Activated CD4-positive, alpha-beta T cell treated with anti-CD3 and anti-CD28 coated beads for 24 hours (primary cell): Measurements from ENCODE around the gene PLD1.
"Not testable (repeated sequence)": the region's sequence is repeated elsewhere in the genome, so short reads cannot be mapped to it uniquely, and the experiment has no call there.

ENCODE experiments used
- DNase-seq, 2 donors: peaks; one replicate each; pipeline ENCODE4 v3.0.0-alpha.2; 2020; ENCODE audit warnings: low read depth in 2 of 2

Gene PLD1

DNA sequence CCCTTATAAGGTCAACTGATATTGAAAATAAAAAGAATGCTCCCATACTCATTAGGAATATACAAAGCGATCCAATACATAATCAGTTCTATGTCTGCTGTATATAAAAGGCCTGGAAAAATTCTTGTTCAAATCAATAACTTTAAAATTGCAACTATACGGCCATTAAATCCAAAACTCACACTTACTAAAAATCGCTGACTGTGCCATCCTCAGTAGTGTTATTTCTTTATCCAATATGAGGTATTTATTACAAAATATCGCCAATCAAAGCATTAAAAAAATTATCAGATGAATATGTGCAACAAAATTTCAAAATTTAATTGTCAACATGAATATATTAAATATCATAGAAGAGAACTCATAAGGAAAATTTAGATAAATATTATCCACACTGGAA, 146.5 kb downstream of the PLD1 start:
- DNase-seq = no peak

DNA sequence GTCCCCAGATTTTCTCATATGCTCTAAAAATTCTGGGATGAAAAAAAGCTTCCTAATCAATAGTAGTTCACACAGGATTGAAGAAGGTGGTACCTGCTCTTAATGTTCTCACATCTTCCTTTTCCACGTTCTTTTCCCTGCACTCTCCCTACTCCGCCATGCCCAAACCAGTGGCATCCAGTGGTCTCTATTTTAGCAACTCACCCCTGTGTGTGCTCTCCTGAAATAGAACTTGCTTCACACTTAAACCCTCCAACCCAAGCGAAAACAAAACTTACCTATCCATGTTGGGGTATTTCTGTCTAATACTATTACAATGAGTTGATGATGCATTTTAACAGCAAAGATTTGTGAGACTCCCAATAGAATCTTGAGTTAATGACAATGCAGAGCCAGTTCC, 148.8 kb downstream of the PLD1 start:
- DNase-seq = no peak

DNA sequence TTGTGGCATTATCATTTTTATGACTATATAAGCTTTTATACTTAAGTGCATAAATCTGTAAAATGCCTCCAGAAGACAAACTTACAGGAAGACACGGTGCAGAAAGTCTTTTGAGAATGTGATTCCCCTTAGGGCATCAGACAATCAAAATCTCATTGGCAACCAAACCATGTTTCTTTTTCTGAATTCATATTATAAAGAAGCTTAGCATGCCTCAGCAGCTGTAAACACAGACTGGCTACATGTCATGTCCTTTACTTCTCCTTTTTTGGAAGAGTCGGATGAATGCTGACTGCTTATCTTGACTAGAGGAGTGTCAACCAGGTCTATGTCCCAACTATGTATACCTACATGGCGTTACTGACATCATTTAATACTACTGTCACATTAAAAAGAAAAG, 150.1 kb downstream of the PLD1 start:
- no peak for DNase-seq

DNA sequence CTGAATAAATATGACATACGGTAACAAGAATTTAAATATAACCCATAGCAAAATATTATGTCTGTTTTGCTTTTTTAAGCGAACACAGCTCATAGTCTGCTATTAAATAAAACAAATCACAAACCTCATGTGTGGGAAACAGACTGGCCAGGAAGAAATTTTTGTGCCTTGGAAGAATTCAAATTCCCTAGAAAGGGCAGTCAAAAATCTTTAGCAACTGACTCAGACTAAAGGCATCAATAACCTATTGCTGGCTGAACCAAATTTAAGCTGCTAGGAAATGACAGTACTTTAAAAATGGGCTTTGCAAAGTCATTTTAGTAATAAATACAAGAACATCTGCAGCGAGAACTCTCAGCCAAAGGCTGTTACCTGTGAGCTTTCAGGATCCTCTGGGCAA, 151.4 kb downstream of the PLD1 start:
- no peak for DNase-seq

DNA sequence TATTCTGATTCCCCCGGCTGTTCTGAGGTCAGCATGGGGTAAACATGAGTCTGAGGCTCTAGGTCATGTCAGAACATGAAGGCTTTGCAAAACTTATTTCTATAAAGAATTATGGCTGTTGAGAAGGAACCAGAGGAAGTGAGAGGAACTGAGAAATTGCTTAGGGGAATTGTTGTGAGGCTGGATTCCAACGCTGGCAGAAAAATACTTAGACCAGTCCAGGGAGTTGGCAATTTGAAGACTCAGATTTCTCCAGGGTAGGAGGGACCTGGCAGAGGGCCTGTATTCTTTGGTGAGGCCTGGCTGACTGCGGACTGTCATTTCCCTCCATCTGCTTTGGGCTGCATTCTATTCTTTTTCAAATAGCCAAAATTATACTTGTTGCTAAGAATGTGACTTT, 155.5 kb downstream of the PLD1 start:
- DNase-seq = no peak

DNA sequence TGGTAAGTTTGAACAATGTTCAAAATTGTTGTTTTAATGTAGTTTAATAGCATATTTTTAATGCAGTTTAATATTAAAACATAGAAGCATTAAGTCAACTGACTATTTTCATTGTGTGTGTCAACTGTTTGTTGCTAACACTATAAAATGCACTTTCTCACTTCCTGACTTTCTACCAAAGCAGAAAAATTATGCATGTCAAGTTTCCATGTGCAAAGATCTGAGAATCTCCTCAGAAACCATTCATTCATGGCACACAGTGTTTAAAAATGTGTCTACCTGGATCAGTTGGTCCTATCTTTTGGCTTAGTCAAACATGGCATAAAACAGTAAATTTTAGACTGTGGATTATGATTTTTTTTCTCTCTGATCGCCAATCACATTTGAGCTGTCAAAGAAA, 156.0 kb downstream of the PLD1 start:
- no peak for DNase-seq

DNA sequence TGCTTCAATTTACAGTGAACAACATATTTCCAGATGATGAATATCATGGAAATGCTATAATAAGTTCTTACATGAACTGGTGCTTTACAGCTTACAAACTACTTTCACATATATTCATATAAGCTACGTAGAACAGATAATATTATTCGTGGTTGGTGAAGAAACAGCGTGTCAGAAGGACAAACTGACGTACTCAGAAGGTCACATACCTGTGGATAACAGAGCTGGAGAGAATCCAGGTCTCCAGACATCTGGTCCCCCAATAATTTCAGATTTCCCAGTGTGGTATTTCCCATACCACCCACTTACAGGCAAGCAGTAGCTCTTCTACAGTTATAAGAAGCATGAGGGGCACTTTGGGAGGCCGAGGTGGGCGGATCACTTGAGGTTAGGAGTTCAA, 156.6 kb downstream of the PLD1 start:
- no peak for DNase-seq

DNA sequence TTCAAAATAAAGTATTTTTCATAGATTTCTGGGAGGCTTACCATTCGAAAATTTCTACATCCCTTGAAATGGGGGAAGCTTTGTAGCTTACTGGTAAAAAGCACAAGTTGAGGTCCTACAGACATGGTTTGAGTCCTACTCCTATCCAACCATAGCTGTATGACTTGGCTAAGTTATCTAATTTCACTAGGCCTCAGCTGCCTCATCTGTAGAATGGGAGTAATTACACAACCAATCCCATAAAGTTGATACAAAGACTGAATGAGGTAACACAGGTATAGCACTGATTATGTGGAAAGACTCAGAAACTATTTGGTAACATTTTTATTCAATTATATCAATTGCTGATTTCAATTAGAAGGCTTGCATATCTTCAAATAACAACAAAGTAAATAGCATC, 157.4 kb downstream of the PLD1 start:
- no peak for DNase-seq

DNA sequence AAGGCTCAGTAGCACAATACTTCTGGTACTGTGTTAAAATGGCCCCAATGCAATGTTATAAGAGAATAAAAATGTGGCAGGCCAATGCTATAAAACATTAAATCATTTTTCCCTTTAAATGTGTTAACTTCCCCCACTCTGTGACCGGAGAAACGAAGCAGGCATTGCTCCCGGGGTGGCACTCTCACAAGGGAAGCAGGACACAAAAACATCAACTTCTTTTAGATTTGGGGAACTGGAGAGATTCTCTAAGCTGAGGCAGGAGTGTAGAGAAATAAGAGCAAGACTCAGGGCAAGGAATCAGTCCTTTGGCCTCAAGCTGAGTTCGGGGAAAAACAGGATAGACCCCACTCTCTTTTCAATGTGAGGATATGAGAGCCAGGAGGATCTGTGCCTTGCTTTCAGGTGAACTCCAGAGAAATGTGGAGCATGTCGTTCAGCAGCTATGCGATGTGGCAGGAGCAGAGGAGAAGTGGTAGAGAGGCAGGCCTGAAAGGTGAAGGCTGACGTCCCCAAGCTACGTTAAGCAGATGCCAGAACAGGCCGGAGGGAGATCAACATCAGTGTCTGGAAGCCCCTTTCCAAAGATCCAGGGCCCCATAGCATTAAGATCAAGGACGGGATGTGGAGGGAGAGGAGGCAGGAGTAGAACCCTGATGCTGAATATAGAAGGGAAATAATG, 160.2 kb downstream of the PLD1 start:
- DNase-seq = no peak

DNA sequence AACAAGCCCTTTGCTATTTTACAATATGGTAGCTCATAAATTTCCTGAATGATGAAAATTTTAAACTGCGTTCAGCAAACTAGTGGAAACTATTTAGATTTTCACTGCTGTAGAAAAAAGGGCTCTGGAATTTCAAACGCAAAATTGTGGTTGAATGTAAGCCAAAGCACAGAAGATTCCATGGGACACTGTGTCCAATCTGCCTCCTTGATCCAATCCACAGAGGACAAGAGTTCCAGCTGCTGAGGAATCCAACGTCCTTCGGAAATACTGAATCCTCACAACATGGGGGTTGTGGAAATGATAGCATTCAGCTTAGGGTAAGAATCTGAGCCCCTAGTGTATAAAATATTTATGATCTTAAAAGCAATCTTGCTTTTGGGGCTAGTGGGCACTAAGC, 161.0 kb downstream of the PLD1 start:
- DNase-seq = no peak

DNA sequence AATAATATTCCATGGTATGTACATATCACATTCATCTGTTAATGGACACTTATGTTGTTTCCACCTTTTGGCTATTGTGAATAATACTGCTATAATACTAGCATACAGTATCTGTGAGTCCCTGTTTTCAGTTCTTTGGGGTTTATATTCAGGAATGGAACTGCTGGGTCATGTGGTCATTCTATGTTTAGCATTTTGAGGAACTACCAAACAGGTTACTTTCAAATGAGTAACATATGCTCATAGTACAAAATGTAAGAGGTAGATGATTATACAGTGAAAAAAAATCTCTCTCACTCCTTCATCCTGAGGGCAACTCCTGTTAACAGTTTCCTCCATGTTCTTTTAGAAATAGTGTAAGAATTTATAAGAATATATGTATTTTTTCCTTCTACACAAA, 162.2 kb downstream of the PLD1 start:
- DNase-seq = no peak

DNA sequence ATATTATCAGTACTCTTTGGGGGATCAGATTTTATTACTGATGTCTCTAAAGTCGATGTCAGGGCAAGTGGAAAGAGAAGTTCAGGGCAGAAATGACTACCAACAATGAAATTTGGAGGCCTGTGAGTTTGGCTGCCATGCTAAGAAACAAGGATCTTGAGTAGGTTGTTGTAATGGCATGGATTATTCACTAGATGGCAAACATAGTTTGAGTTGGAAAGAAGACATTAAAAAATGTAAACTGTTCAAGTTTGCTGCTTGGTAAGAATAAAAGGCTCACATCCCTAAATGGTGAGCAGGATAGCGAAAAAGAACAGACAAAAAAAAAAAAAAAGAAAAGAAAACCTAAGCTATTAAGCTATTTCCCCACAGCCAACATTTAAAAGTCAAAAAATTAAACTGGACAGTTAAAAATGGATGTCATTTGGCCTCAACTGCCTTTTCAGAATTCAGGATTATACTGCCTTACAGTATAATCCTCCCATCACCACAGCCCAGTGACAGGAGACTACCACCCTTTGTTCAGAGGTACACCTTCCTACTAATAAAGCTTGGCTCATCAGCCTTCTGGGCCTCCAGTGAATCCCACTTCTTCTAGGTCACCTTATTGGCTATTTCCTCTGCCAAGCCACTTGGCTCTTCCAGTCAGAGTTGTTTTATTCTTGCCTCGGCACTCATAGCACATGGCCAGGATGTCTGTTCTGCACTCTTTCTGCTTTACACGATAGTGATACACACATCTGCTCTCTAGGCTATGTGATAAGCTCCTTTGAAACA, 163.7 kb downstream of the PLD1 start:
- no peak for DNase-seq

DNA sequence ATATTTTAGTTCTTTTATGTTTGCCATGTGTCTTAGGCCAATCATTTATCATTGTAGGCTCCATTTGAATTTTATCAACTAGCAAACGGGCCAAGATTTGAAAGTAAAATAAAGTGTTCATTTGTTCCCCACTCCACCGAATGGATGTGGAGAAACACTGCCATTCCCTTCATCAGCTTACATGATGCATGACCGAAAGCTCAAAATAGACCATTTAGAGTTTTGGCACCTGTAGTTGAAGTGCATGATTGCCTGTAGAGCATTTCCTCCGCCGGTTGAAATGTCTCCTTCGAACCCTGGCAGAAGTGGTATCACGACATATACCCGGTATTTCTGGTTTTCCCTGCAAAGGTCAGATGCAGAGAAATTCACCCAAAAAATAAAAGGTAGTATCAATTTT, 165.6 kb downstream of the PLD1 start:
- no peak for DNase-seq

DNA sequence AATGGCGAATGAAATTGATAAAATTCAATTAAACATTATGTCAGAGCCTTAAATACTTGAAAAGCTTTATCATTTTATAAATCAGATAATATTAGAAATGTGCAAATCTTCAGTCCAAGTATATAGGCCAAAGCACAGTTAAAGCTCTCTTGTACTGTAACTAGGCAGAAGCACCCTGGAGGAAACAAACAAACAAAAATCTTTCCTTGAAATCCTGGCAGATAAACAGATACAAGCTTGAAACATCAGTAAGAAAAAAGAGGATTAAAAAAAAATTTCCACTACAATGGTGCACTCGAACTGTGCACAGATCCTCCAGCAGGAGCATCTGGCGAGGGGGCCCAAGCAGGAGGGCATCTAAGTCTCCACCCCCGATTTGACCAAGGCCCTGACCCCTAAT, 166.6 kb downstream of the PLD1 start:
- no peak for DNase-seq

DNA sequence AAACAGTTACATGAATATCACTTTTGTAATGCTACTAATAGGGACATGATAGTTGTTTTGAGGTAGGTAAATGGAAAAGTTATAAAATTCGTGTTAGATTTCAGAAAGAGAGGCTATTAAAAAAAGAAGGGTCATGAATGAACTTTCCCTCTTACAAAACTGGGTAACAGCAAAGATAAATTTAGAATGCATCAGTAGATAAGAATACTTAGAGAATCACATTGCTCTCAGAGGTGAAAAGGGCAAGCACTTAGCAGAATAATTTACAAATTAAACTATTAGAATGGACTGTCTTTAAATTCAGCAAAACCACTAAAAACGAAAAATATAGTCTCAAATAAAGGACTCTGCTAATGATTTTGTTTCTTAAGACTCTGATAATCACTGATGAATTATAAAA, 167.2 kb downstream of the PLD1 start:
- no peak for DNase-seq

DNA sequence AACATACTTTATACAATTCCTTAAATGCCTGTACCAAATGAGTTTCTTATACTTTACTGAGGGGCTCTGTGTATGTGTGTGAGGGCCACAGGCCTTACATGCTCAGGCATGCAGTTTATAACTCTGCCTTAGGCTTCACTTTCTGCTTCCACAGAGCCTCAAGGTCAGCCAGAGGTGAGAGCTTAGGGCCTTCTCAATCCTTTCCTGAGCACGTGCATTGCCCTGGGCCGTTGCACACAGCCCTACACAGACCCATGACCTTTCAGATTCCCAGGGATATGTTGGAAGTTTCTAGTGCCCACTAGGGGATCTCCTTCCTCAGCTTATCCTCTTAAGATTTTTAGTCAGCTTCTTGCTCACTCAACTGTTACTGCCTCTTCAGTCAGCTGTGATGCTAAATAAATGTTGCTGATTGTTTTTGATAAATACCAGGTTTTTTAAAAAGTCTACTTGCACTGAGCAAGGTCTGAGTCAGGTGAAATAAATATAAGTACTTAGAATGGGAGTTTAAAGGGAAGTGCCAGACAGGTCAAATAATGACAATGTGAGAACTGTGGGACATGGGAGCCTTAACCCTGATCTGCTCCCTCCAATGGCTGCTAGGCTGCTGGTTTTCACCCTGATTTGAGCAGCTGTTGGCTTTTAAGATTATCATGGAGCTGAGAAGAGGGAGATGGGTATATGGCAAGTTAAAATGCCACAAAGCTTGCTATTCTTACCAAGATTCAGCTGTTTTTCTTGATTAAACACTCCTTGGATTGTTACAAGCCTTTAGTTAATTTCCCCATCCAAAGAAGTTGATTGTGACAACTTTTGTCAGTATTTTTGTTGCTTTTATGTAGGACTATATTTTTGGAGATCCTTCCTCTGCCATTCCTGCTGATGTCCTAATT, 169.5 kb downstream of the PLD1 start:
- DNase-seq = no peak

DNA sequence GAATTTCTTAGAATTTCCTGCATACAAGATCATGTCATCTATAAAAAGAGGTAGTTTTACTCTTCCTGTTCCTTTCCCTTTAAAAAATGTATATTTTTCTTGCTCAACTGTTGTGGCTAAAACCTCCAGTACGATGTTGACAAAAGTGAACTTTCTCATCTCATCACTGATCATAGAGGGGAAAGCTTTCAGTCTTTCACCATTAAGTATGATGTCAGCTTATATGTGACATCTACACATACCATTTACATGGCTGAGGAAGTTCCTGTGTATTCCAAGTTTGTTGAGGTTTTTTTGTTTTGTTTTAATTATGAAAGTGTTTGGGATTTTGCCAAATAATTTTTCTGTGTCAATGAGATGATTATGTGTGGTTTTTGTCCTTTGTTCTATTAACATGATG, 173.6 kb downstream of the PLD1 start:
- no peak for DNase-seq

DNA sequence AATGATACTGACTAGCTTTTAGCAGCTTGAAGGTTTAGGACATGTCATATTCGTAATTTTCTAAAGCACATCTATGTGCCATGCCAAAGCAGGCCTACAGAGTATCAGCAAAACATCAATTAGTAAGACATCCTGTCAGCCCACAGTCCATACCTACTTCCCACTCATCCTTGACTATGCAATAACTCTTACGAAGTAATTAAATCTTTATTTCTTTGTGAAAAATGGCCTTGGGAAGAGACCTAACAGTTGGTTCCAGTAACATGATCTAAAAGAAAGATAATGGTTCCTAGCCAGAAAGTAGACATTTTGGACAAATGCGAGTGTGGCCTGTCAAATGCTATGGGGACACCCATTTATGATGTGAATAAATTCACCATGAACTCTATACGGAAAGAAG, 177.5 kb downstream of the PLD1 start:
- no peak for DNase-seq

DNA sequence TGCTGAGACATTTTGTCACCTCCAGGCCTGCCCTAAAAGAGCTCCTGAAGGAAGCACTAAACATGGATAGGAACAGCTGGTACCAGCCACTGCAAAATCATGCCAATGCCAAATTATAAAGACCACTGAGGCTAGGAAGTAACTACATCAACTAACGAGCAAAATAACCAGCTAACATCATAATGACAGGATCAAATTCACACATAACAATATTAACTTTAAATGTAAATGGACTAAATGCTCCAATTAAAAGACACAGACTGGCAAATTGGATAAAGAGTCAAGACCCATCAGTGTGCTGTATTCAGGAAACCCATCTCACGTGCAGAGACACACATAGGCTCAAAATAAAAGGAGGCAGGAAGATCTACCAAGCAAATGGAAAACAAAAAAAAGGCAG, 183.5 kb downstream of the PLD1 start:
- DNase-seq = not testable (repeated sequence)

DNA sequence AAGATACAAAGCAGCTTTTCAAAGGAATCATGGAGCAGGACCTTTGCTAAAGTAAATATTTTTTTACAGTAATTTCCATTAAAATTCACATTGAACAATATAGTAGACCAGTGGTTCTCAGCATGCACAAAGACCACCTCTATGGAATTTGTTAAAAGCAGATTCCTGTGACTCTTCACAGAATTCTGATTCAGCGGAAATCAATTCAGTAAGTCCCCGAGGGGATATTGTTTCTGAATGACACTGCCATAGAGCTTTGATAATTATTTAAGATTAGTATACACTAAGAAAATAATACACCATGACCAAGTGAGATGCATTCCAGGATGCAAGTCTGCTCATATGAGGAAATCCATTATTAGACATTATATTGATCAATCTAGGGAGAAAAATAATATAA, 188.2 kb downstream of the PLD1 start:
- DNase-seq = no peak

DNA sequence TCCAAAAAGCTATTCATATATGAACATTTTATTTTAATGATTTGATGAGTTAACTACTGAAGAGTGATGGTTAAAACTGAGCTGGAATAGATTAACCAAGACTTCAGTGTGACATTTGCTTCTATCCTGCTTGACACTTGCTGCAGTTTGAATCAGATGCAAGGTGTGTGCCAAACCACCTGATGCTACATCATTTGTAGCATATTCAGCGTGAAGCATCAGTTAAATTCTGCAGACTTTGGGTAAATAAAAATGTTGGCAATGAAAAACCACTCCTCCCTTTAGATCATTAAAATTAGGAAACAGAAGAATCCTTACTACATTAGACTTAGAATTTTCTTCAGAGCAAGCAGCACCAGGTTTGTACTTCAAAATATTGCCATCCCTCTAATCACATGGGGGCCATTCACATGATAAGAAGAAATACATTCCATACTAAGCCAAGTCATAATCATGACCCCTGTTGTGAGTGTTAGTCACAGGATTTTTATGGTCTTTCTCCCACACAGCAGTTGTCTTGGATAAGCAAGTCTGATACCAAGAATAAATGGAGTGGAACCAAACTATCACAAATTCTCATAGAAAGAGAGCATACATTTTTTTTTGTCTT, 189.4 kb downstream of the PLD1 start:
- no peak for DNase-seq

DNA sequence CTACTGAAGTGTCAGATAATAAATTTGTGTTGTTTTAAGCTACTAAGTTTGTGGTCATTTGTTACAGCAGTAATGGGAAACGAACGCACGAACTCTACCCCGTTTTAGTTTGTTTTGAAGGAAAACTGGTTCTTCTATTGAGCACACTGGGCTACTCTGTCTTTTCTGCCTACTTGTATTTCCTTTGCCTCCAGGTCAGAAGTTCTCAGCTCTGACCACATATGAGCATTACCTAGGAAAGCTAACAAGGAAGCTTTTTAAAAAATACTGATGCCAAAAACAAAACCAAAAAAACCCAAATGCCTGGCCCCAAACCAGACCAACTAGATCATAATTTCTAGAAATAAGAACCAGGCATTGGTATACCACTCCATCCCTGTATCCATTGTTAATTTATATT, 193.5 kb downstream of the PLD1 start:
- DNase-seq = no peak
